Endothelial cell of umbilical vein (primary cell): ENCODE data around the gene DIAPH2.

Source experiments
- CTCF ChIP-seq, 2 donors: IDR thresholded peaks; 1 replicate in 1 of 2; 2 replicates in 1 of 2; pipeline ENCODE4 v1.5.1; 2011; ENCODE audit warnings: low read length in 2 of 2, mild to moderate bottlenecking in 2 of 2, moderate library complexity in 2 of 2, control low read depth in 1 of 2, inconsistent platforms in 1 of 2, low read depth in 1 of 2; ENCODE audit not compliant: insufficient read depth in 1 of 2; ENCODE audit errors: extremely low read depth in 1 of 2
- EZH2 ChIP-seq: IDR thresholded peaks from 2 replicates; pipeline ENCODE4 v1.6.1; 2012; ENCODE audit warnings: borderline replicate concordance, low read depth, mild to moderate bottlenecking, moderate library complexity, low read length, inconsistent platforms; ENCODE audit not compliant: severe bottlenecking
- FOS ChIP-seq: IDR thresholded peaks from 2 replicates; pipeline ENCODE4 v1.6.1; 2011; ENCODE audit warnings: mild to moderate bottlenecking, low read length, moderate library complexity, borderline replicate concordance; ENCODE audit not compliant: insufficient read depth
- JUN ChIP-seq: IDR thresholded peaks from 2 replicates; pipeline ENCODE4 v1.6.1; 2011; ENCODE audit warnings: borderline replicate concordance, low read depth; ENCODE audit not compliant: insufficient read length, insufficient read depth
- MAX ChIP-seq: IDR thresholded peaks from 2 replicates; pipeline ENCODE4 v1.6.1; 2011; ENCODE audit not compliant: insufficient read depth, insufficient read length
- MYC ChIP-seq: IDR thresholded peaks from one replicate; pipeline ENCODE4 v1.6.1; 2011; ENCODE audit warnings: mild to moderate bottlenecking, low read depth, low read length
- POLR2A ChIP-seq: IDR thresholded peaks from 2 replicates; pipeline ENCODE4 v1.6.1; 2012; ENCODE audit warnings: low read depth, mild to moderate bottlenecking, control low read depth, low read length
- POLR2AphosphoS5 ChIP-seq: IDR thresholded peaks from 2 replicates; pipeline ENCODE4 v1.6.1; 2012; ENCODE audit warnings: low read depth, mild to moderate bottlenecking, control low read depth, low read length, moderate library complexity; ENCODE audit not compliant: insufficient read depth

- TF ChIP-seq CTCF (IDR thresholded peaks at IDR 0.05; ENCODE audit: extremely low read depth in 1 of 2, insufficient read depth in 1 of 2, low read depth in 1 of 2, low read length in 2 of 2) (no peak), POLR2A (no peak), JUN (no peak), EZH2 (no peak), POLR2AphosphoS5 (no peak), MAX (no peak), MYC (no peak), FOS (no peak)
These were observed 944.4 kb downstream of the DIAPH2 start for GRCh38 chrX:97628807-97629596.
